Effector memory CD8-positive, alpha-beta T cell (primary cell): Measurements from ENCODE around the gene TRIM45.

Experiments used
- ATAC-seq: fragments of 150-1000 bp; cut with Tn5 transposase; replicated peaks from 2 replicates; pipeline ENCODE4 v1.10.0; 2021; ENCODE audit warnings: mild to moderate bottlenecking, moderate library complexity
- DNase-seq, 3 experiments: peaks; one replicate each; pipeline ENCODE4 v3.0.0; 2021
- H3K27ac Mint-ChIP-seq, 2 donors: one replicate each; pipeline ENCODE4 v1.8.0; 2022; ENCODE audit warnings: mild to moderate bottlenecking in 2 of 2, mixed read lengths in 2 of 2, moderate library complexity in 2 of 2
- H3K27me3 Mint-ChIP-seq, 2 donors: one replicate each; pipeline ENCODE4 v1.8.0; 2022; ENCODE audit warnings: mixed read lengths in 2 of 2
- H3K36me3 Mint-ChIP-seq: one replicate; pipeline ENCODE4 v1.8.0; 2022; ENCODE audit warnings: mild to moderate bottlenecking, moderate library complexity, mixed read lengths; ENCODE audit not compliant: insufficient read depth
- H3K4me1 Mint-ChIP-seq, 2 donors: one replicate each; pipeline ENCODE4 v1.8.0; 2022; ENCODE audit warnings: low read depth in 2 of 2, mixed read lengths in 2 of 2
- H3K4me3 Mint-ChIP-seq, 2 donors: one replicate each; pipeline ENCODE4 v1.8.0; 2022; ENCODE audit warnings: mild to moderate bottlenecking in 2 of 2, mixed read lengths in 2 of 2, moderate library complexity in 2 of 2
- H3K9me3 Mint-ChIP-seq, 2 donors: one replicate each; pipeline ENCODE4 v1.8.0; 2022; ENCODE audit warnings: mixed read lengths in 2 of 2

TRIM45 gene

DNA sequence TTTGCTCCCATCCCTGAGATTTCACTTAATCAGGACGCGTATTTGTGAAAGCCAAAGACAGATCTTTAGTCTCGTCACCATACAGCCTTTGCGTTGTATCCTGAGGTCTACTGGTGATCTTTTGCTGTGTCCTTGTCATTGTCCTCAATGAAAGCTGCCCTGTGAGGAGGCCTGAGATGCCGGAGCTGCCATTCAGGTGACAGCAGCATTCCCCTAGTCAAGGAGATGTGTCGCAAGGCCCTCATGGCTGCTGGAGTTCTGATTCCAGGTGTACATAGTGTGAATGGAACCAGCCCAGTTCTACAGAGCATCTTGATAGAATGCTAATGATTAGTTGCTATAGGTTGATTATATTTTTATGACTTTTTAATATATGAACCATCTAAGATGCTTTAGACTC is 37.3 kb downstream of the TRIM45 start:
- DNase-seq (no peak), ATAC-seq (no peak)
- Mint-ChIP-seq H3K36me3 (peaks cover 17% of the 10 kb centered on the region), H3K4me3 (no peak overlapping the region), H3K27ac (no peak overlapping the region), H3K4me1 (no peaks in the 10 kb centered on the region), H3K27me3 (no peaks in the 10 kb centered on the region), H3K9me3 (no peaks in the 10 kb centered on the region)

DNA sequence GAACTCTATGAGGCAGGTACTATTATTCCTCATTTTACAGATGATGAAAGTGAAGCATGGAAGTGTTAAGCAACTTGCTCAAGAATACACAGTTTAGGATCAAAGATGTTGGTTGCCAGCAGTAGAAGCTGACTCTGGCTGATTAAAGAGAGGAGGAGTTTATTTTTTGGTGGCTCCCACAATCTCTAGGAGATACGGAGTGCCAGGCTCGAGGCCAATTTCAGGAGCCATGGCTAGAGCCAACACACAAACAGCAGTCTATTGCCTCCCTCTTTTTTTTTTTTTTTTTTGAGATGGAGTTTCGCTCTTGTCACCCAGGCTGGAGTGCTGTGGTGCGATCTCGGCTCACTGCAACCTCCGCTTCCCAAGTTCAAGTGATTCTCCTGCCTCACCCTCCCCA is 41.8 kb downstream of the TRIM45 start:
- H3K27ac Mint-ChIP-seq, result no peak overlapping the region
- no peaks in the 10 kb centered on the region for H3K27me3 Mint-ChIP-seq
- H3K4me3 Mint-ChIP-seq, result no peak overlapping the region
- peaks cover 26% of the 10 kb centered on the region for H3K36me3 Mint-ChIP-seq
- H3K4me1 Mint-ChIP-seq, result no peaks in the 10 kb centered on the region
- H3K9me3 Mint-ChIP-seq, result no peaks in the 10 kb centered on the region
- ATAC-seq, result no peak
- no peak for DNase-seq

DNA sequence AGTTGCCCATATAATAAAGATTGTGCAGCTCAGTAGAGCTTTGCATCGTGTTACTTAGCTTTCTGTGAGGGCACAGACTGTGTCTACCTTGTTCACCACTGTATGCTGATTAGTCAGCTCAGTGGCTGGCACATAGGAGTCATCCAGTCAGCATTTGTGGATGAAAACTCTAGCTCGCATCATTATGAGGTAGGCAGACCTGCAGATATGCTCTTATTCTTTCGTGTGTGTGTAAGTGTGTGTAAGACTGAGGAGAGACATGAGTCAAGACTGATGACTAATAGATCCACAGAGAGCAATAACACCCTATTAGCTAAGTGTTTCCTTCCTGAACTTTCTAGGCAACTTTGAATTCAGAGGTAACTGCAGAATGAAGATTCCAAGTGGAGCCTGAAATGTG is 44.3 kb downstream of the TRIM45 start:
- peaks cover 20% of the 10 kb centered on the region for H3K36me3 Mint-ChIP-seq
- H3K27me3 Mint-ChIP-seq, result no peaks in the 10 kb centered on the region
- no peaks in the 10 kb centered on the region for H3K9me3 Mint-ChIP-seq
- H3K27ac Mint-ChIP-seq, result no peak overlapping the region
- H3K4me1 Mint-ChIP-seq, result no peaks in the 10 kb centered on the region
- no peak for DNase-seq
- no peak overlapping the region for H3K4me3 Mint-ChIP-seq
- no peak for ATAC-seq

DNA sequence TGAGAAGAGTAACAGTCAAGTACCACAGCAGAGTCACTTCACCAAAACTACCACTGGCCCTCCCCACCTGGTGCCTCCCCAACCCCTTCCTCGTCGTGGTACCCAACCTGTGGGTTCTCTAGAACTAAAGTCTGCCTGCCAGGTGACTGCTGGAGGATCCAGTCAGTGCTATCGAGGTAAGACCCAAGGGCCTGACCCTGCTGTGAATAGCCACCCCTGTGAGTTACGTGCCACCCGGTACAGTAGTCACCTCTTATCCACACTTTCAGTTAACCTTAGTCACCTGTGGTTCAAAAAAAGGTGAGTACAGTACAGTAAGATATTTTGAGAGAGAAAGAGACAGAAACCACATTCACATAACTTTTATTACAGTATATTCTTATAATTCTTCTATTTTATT is 44.9 kb downstream of the TRIM45 start:
- H3K4me1 Mint-ChIP-seq, result peaks cover 0 to 2% of the 10 kb centered on the region in 2 donors

DNA sequence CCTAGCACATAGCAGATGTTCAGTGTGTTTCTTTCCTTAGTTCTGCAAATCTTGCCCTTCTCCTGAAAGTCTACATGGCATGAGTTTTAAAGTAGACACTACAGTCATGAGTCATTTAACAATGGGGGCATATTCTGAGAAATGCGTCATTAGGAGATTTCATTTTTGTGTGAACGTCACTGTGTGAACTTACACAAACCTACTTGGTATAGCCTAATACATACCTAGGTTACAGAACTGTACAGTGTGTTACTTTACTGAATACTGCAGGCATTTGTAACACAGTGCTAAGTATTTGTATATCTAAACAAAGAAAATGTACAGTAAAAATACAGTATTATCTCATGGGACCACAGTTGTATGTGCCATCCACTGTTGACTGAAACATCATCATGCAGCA is 51.4 kb downstream of the TRIM45 start:
- peak; percentile 41 for ATAC-seq

More for the DNA sequence above, 44.9 kb downstream of the TRIM45 start:
- H3K4me3 Mint-ChIP-seq, result no peak overlapping the region
- no peaks in the 10 kb centered on the region for H3K27me3 Mint-ChIP-seq
- ATAC-seq, result no peak
- H3K36me3 Mint-ChIP-seq, result peaks cover 17% of the 10 kb centered on the region
- no peak for DNase-seq
- H3K9me3 Mint-ChIP-seq, result no peaks in the 10 kb centered on the region
- no peak overlapping the region for H3K27ac Mint-ChIP-seq

DNA sequence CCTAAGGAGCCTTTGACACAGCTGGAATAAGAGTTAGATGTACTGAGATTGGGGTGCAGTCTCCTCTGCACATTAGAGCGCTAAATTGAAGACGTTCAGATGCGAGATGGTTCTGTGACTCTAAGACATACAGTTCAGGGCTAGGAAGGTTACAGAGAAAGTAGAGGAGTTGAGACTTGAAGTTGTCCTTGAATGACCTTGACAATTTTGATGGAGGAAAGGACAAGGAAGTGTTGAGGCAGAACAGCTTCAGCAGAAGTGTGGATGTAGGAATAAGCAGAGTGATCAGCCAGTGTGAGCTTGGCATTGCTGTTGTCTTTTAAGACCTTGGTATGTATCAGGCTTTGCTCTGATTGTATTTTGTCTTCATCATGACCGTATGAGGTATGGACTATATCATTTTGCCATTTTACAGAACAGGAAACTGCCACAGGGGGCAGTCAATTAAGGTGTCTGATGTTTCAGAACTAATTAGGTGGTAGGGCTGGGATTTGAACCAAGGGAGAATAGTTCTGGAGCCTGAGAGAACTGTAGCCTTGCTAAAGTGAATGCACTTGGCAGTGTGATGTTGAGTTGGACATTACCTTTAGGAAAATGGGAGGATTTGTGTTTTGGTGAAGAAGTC is 52.2 kb downstream of the TRIM45 start:
- H3K4me1 Mint-ChIP-seq, result peaks cover 4 to 23% of the 10 kb centered on the region in 2 donors
- H3K27ac Mint-ChIP-seq, result no peak overlapping the region

More for the DNA sequence above, 51.4 kb downstream of the TRIM45 start:
- Mint-ChIP-seq H3K9me3 (no peaks in the 10 kb centered on the region), H3K4me1 (peaks cover 4 to 18% of the 10 kb centered on the region in 2 donors), H3K36me3 (peaks cover 8% of the 10 kb centered on the region), H3K27ac (no peak overlapping the region), H3K4me3 (no peak overlapping the region), H3K27me3 (no peaks in the 10 kb centered on the region)
- no peak for DNase-seq

DNA sequence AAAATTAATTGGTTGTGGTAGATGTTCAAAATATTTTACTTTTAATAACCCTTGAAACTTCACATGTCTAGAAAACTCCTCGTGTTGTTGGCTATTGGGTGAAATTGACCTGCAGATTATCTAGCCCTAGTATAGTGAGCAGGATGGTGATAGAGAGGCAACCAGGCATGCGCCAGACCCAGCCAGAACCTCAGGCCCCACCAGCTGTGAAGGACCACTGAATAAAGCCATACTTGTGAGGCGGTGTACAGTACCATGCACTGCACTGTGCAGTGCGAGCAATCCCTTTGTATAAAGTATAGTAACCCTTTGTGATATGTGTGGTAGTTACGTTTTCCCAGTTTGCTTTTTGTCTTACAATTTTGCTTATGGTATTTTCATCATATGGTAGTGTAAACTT is 53.0 kb downstream of the TRIM45 start:
- H3K4me1 Mint-ChIP-seq, result peaks cover 4 to 23% of the 10 kb centered on the region in 2 donors
- H3K27me3 Mint-ChIP-seq, result no peaks in the 10 kb centered on the region
- peaks cover 11% of the 10 kb centered on the region for H3K36me3 Mint-ChIP-seq
- ATAC-seq (no peak), DNase-seq (no peak)
- H3K4me3 Mint-ChIP-seq, result no peak overlapping the region
- no peaks in the 10 kb centered on the region for H3K9me3 Mint-ChIP-seq
- no peak overlapping the region for H3K27ac Mint-ChIP-seq

More for the DNA sequence above, 52.2 kb downstream of the TRIM45 start:
- DNase-seq (no peak), ATAC-seq (peak; percentile 26)
- Mint-ChIP-seq H3K27me3 (no peaks in the 10 kb centered on the region), H3K36me3 (peaks cover 11% of the 10 kb centered on the region), H3K4me3 (no peak overlapping the region), H3K9me3 (no peaks in the 10 kb centered on the region)

DNA sequence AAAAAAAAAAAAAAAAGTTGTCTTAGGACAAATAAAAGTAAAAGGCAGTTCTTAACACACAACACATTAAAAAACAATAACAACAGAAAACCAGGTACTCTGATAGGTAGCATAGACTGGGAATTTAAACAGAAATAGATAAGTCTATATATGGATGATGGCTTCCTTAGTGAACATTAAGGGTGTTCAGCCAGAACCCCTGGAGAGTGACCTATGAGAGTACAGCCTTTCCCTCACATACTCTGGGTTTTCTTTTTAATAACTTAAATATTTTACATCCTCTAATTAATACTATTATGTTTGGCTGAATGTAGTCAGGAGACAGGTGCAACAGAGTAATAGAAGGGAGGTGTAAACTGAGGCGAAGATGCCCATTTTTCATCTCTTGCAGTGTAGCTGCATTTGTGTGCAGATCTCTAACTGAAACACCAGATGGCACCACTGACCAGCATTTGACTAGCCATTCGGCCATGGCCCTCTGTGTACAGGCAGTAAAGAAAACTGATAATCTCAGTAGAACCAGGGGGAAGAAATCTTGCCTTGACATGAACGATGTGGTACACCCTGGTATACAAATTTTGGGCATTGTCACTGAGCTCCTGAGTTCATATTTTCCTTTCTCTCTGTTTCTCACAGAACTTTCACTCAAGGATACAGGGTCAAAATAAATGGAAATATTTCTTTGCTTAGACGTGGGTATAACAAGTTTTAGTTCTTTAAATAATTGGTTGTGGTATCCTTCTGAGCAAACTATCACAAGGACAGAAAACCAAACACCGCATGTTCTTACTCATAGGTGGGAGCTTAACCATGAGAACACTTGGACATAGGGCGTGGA is 53.8 kb downstream of the TRIM45 start:
- no peaks in the 10 kb centered on the region for H3K9me3 Mint-ChIP-seq
- peak in 2 of 3 experiments; percentile 13 to 15 for DNase-seq
- no peak overlapping the region for H3K4me3 Mint-ChIP-seq
- H3K27me3 Mint-ChIP-seq, result no peaks in the 10 kb centered on the region
- no peak overlapping the region for H3K27ac Mint-ChIP-seq
- peaks cover 4 to 24% of the 10 kb centered on the region in 2 donors for H3K4me1 Mint-ChIP-seq
- peaks cover 11% of the 10 kb centered on the region for H3K36me3 Mint-ChIP-seq
- ATAC-seq, result peak; percentile 72

DNA sequence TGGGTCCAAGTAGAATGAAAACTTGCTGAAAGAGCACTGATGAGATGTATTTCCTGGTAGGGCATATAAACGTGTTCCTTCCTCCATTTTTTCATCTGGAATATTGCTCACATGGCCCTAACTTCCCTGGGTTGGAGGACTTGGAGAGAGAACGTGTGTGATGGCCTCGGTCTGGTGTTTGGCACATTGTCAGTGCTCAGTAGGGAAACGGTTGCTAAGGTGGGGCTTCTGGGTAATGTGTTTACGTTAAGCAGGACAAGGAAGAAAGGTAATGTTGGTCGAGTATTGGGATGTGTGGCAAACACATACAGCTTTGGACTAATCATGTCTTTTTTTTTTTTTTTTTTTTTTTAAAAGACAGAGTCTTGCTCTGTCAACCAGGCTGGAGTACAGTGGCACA is 55.2 kb downstream of the TRIM45 start:
- peaks cover 11% of the 10 kb centered on the region for H3K36me3 Mint-ChIP-seq
- peaks cover 5 to 30% of the 10 kb centered on the region in 2 donors for H3K4me1 Mint-ChIP-seq
- ATAC-seq (no peak), DNase-seq (no peak)
- H3K27ac Mint-ChIP-seq, result no peak overlapping the region
- no peaks in the 10 kb centered on the region for H3K27me3 Mint-ChIP-seq
- H3K4me3 Mint-ChIP-seq, result no peak overlapping the region
- H3K9me3 Mint-ChIP-seq, result no peaks in the 10 kb centered on the region

DNA sequence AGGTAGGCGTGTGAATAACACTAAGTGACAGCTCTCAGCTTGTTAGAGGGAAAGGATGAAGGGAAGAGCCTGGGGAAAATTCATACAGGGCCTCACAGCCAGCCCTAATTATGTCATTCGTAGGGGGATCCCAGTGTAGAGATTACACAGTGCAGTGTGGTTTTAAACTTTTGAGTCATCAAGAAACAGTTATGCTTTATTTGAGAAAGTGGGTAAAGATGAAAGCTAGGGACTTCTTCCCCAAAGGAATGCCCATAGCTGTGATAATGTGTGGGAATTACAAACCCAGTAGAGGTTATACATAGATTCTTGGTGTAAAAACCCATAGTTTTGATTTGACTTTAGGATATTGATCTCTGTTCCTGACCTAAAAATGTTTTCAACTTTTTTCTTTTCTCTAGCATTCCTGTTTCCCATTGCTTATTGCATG is 59.5 kb downstream of the TRIM45 start:
- no peaks in the 10 kb centered on the region for H3K27me3 Mint-ChIP-seq
- H3K4me1 Mint-ChIP-seq, result peaks cover 15 to 33% of the 10 kb centered on the region in 2 donors
- DNase-seq (no peak), ATAC-seq (no peak)
- H3K4me3 Mint-ChIP-seq, result no peak overlapping the region
- H3K27ac Mint-ChIP-seq, result no peak overlapping the region
- H3K36me3 Mint-ChIP-seq, result peaks cover 16% of the 10 kb centered on the region
- H3K9me3 Mint-ChIP-seq, result no peaks in the 10 kb centered on the region
